ENCODE data around the gene DGKG. TPM values are rescaled to one million over a fixed set of nuclear protein-coding genes. Genes with fewer than 3 reads are reported as not detected.

The DGKG gene
- total RNA-seq, 3 donors from 2014 or later (not counting 1 experiment from before 2014, with no cell fraction given): 0.25 to 1.6 (median 0.63) TPM

- peaks cover 19 to 24% of the 10 kb centered on the region in 2 donors for H3K27me3 Mint-ChIP-seq (ENCODE audit: low read depth in 2 of 2)
- Histone ChIP-seq H3K4me3 (ENCODE audit: low read length) (no peak overlapping the region), H3K9me3 (ENCODE audit: control insufficient read depth, insufficient read depth, low read length) (no peaks in the 10 kb centered on the region), H3K36me3 (ENCODE audit: control insufficient read depth, insufficient read depth, low read length) (no peaks in the 10 kb centered on the region), H3K27ac (ENCODE audit: low read length) (no peak overlapping the region), H3K4me1 (ENCODE audit: control insufficient read depth, insufficient read depth, low read length) (no peaks in the 10 kb centered on the region), H3K27me3 (ENCODE audit: control insufficient read depth, insufficient read depth, low read length) (no peaks in the 10 kb centered on the region)
- no peak overlapping the region for H3K27ac Mint-ChIP-seq
- H3K9me3 Mint-ChIP-seq: no peaks in the 10 kb centered on the region
- WGBS (ENCODE audit: insufficient coverage): 88% methylated on average over 7 of the region's 7 CpGs
- DNase-seq: no peak
- intact Hi-C loops (cut with micrococcal nuclease): no loop called here
- no peaks in the 10 kb centered on the region for H3K36me3 Mint-ChIP-seq
- TF ChIP-seq CTCF (IDR thresholded peaks at IDR 0.05): no peak
- peaks cover 0 to 1% of the 10 kb centered on the region in 2 donors for H3K4me1 Mint-ChIP-seq
- H3K4me3 Mint-ChIP-seq: no peak overlapping the region
- no peak for ATAC-seq
Measured at GRCh38 chr3:186248850-186249249, 113.2 kb downstream of the DGKG start.

- no peaks in the 10 kb centered on the region for H3K4me1 Mint-ChIP-seq
- Histone ChIP-seq H3K36me3 (ENCODE audit: control insufficient read depth, insufficient read depth, low read length) (no peaks in the 10 kb centered on the region), H3K27me3 (ENCODE audit: control insufficient read depth, insufficient read depth, low read length) (no peaks in the 10 kb centered on the region), H3K4me1 (ENCODE audit: control insufficient read depth, insufficient read depth, low read length) (no peaks in the 10 kb centered on the region), H3K9me3 (ENCODE audit: control insufficient read depth, insufficient read depth, low read length) (no peaks in the 10 kb centered on the region), H3K4me3 (ENCODE audit: low read length) (no peak overlapping the region), H3K27ac (ENCODE audit: low read length) (no peak overlapping the region)
- no peak for TF ChIP-seq CTCF (IDR thresholded peaks at IDR 0.05)
- H3K36me3 Mint-ChIP-seq: no peaks in the 10 kb centered on the region
- intact Hi-C loops (cut with micrococcal nuclease): no loop called here
- 60% methylated on average over 5 of the region's 5 CpGs for WGBS (ENCODE audit: insufficient coverage)
- no peak overlapping the region for H3K27ac Mint-ChIP-seq
- H3K4me3 Mint-ChIP-seq: no peak overlapping the region
- no peaks in the 10 kb centered on the region for H3K9me3 Mint-ChIP-seq
- no peak for DNase-seq
- ATAC-seq: no peak
- H3K27me3 Mint-ChIP-seq (ENCODE audit: low read depth in 2 of 2): peaks cover 17 to 21% of the 10 kb centered on the region in 2 donors
Measured at GRCh38 chr3:186247821-186248814, 113.9 kb downstream of the DGKG start.

- Mint-ChIP-seq H3K36me3 (no peaks in the 10 kb centered on the region), H3K9me3 (no peaks in the 10 kb centered on the region), H3K27me3 (ENCODE audit: low read depth in 2 of 2) (peaks cover 14 to 17% of the 10 kb centered on the region in 2 donors), H3K4me3 (no peak overlapping the region), H3K27ac (no peak overlapping the region), H3K4me1 (no peaks in the 10 kb centered on the region)
- intact Hi-C loops (cut with micrococcal nuclease): no loop called here
- DNase-seq: no peak
- ATAC-seq: no peak
- WGBS (ENCODE audit: insufficient coverage): 58% methylated on average over 2 of the region's 2 CpGs
- no peak for TF ChIP-seq CTCF (IDR thresholded peaks at IDR 0.05)
- Histone ChIP-seq H3K9me3 (ENCODE audit: control insufficient read depth, insufficient read depth, low read length) (no peaks in the 10 kb centered on the region), H3K36me3 (ENCODE audit: control insufficient read depth, insufficient read depth, low read length) (no peaks in the 10 kb centered on the region), H3K4me3 (ENCODE audit: low read length) (no peak overlapping the region), H3K27ac (ENCODE audit: low read length) (no peak overlapping the region), H3K27me3 (ENCODE audit: control insufficient read depth, insufficient read depth, low read length) (no peaks in the 10 kb centered on the region), H3K4me1 (ENCODE audit: control insufficient read depth, insufficient read depth, low read length) (peaks cover 8% of the 10 kb centered on the region)
Measured at GRCh38 chr3:186246941-186247340, 115.1 kb downstream of the DGKG start.
